ENCODE results near the gene ANO4.

Gene ANO4

GRCh38 chr12:100867639-100868393 lies 73.2 kb downstream of the ANO4 start:
- TF ChIP-seq CTCF (IDR thresholded peaks at IDR 0.05; ENCODE audit: low read depth, low read length): no peak
- DNase-seq (ENCODE audit: extremely low read depth, low read depth): no peak

GRCh38 chr12:100868487-100868886 lies 73.9 kb downstream of the ANO4 start:
- DNase-seq (ENCODE audit: extremely low read depth, low read depth): no peak
- no peak for TF ChIP-seq CTCF (IDR thresholded peaks at IDR 0.05; ENCODE audit: low read depth, low read length)

- TF ChIP-seq CTCF (IDR thresholded peaks at IDR 0.05; ENCODE audit: low read depth, low read length): no peak
- DNase-seq (ENCODE audit: extremely low read depth, low read depth): no peak
Observed at GRCh38 chr12:100871195-100871734, 76.7 kb downstream of the ANO4 start.

GRCh38 chr12:100875156-100875555 lies 80.6 kb downstream of the ANO4 start:
- DNase-seq (ENCODE audit: extremely low read depth, low read depth): no peak
- no peak for TF ChIP-seq CTCF (IDR thresholded peaks at IDR 0.05; ENCODE audit: low read depth, low read length)

- DNase-seq (ENCODE audit: extremely low read depth, low read depth): no peak
- no peak for TF ChIP-seq CTCF (IDR thresholded peaks at IDR 0.05; ENCODE audit: low read depth, low read length)
Observed at GRCh38 chr12:100875771-100876170, 81.2 kb downstream of the ANO4 start.

GRCh38 chr12:100877776-100878175 lies 83.2 kb downstream of the ANO4 start:
- peak; percentile 5 for TF ChIP-seq CTCF (IDR thresholded peaks at IDR 0.05; ENCODE audit: low read depth, low read length)
- no peak for DNase-seq (ENCODE audit: extremely low read depth, low read depth)

- TF ChIP-seq CTCF (IDR thresholded peaks at IDR 0.05; ENCODE audit: low read depth, low read length): no peak
Observed at GRCh38 chr12:100895192-100895591, 100.6 kb downstream of the ANO4 start.

More at GRCh38 chr12:100895192-100895591, 100.6 kb downstream of the ANO4 start:
- DNase-seq (ENCODE audit: extremely low read depth, low read depth): no peak

Measured in AG09319 (cell line).